IMR-90 (cell line): Measurements from ENCODE around the gene CD55. TPM values are rescaled to one million over a fixed set of nuclear protein-coding genes. Genes with fewer than 3 reads are reported as not detected.
A peak's percentile ranks its signal among the peaks of the same experiment; 100 is the strongest.

ENCODE experiments used
- ATAC-seq: fragments of 200-7000 bp; cut with Tn5 transposase; 2 replicates; pipeline ENCODE4 v1.9.1; 2020; ENCODE audit warnings: low read depth, mild to moderate bottlenecking, moderate library complexity
- BruUV-seq: library from RNA; stranded (reverse); fragments of 400-500 nt; replicated peaks from 2 replicates; lab custom pipeline; 2021; lab: Mats Ljungman, UMichigan
- CTCF ChIA-PET: fragments of 300-600 bp; formaldehyde crosslinking; extraction: SDS; loops from one replicate; lab custom pipeline; 2021; ENCODE audit warnings: antibody characterized with exemption; lab: Yijun Ruan, JAX
- POLR2A ChIA-PET: fragments of 300-600 bp; sonication (Branson Sonifier 250); formaldehyde crosslinking; loops from one replicate; lab custom pipeline; 2022; ENCODE audit warnings: antibody characterized with exemption; ENCODE audit not compliant: unreplicated experiment; lab: Charles Lee
- DNase-seq: peaks from one replicate; pipeline ENCODE4 v3.0.0; 2013
- H2AFZ ChIP-seq: replicated peaks from 2 replicates; pipeline ENCODE3; 2013; ENCODE audit warnings: low read length, mild to moderate bottlenecking; ENCODE audit not compliant: poor library complexity
- H2AK5ac ChIP-seq: 2 replicates; pipeline ENCODE4 v1.6.1; 2013; ENCODE audit warnings: low read depth, low read length, inconsistent platforms
- H2AK9ac ChIP-seq: replicated peaks from 2 replicates; pipeline ENCODE3; 2013; ENCODE audit warnings: mild to moderate bottlenecking, low read depth, low read length, moderate library complexity; ENCODE audit not compliant: poor library complexity
- H2BK120ac ChIP-seq: 2 replicates; pipeline ENCODE4 v1.6.1; 2013; ENCODE audit warnings: low read depth, low read length, inconsistent platforms
- H2BK15ac ChIP-seq: 3 replicates; pipeline ENCODE4 v1.6.1; 2013; ENCODE audit warnings: low read depth, low read length, inconsistent platforms
- H2BK20ac ChIP-seq: 2 replicates; pipeline ENCODE4 v1.6.1; 2013; ENCODE audit warnings: low read depth, mild to moderate bottlenecking, inconsistent platforms, low read length, moderate library complexity
- H2BK5ac ChIP-seq: 2 replicates; pipeline ENCODE4 v1.6.1; 2013; ENCODE audit warnings: mild to moderate bottlenecking, low read depth, low read length, inconsistent platforms; ENCODE audit not compliant: poor library complexity, severe bottlenecking
- H3K14ac ChIP-seq: replicated peaks from 2 replicates; pipeline ENCODE4 v1.6.1; 2013; ENCODE audit warnings: low read depth, low read length, inconsistent platforms
- H3K18ac ChIP-seq: 2 replicates; pipeline ENCODE4 v1.6.1; 2013; ENCODE audit warnings: low read depth, low read length, control low read depth
- H3K23ac ChIP-seq: 2 replicates; pipeline ENCODE4 v1.6.1; 2013; ENCODE audit warnings: low read depth, low read length, inconsistent platforms
- H3K27ac ChIP-seq: 2 replicates; pipeline ENCODE4 v1.5.1; 2013; ENCODE audit warnings: mild to moderate bottlenecking, control low read depth, low read length; ENCODE audit not compliant: insufficient read depth
- H3K27me3 ChIP-seq: 2 replicates; pipeline ENCODE4 v1.6.1; 2013; ENCODE audit warnings: low read length; ENCODE audit not compliant: control insufficient read depth, insufficient read depth
- H3K36me3 ChIP-seq: 2 replicates; pipeline ENCODE4 v1.6.1; 2013; ENCODE audit warnings: low read length, mixed read lengths; ENCODE audit not compliant: control insufficient read depth, insufficient read depth
- H3K4ac ChIP-seq: 2 replicates; pipeline ENCODE4 v1.6.1; 2013; ENCODE audit warnings: low read depth, low read length, inconsistent platforms
- H3K4me1 ChIP-seq: 2 replicates; pipeline ENCODE4 v1.6.1; 2013; ENCODE audit warnings: low read length, mixed read lengths; ENCODE audit not compliant: control insufficient read depth, insufficient read depth
- H3K4me2 ChIP-seq: 2 replicates; pipeline ENCODE4 v1.6.1; 2013; ENCODE audit warnings: low read depth, mild to moderate bottlenecking, control low read depth, low read length, moderate library complexity
- H3K4me3 ChIP-seq: 2 replicates; pipeline ENCODE4 v1.5.1; 2013; ENCODE audit warnings: low read depth, mild to moderate bottlenecking, control low read depth, low read length, moderate library complexity; ENCODE audit not compliant: insufficient read depth
- H3K56ac ChIP-seq: 2 replicates; pipeline ENCODE4 v1.6.1; 2013; ENCODE audit warnings: low read length, inconsistent platforms; ENCODE audit not compliant: insufficient read depth; ENCODE audit errors: extremely low read depth
- H3K79me1 ChIP-seq, 2 experiments: 2 replicates each; pipeline ENCODE4 v1.6.1; 2013; ENCODE audit warnings: low read length in 2 of 2, inconsistent platforms in 1 of 2, low read depth in 1 of 2
- H3K9ac ChIP-seq: 2 replicates; pipeline ENCODE4 v1.6.1; 2013; ENCODE audit warnings: low read depth, low read length, control low read depth
- H3K9me1 ChIP-seq: 2 replicates; pipeline ENCODE4 v1.6.1; 2013; ENCODE audit warnings: low read length, inconsistent platforms; ENCODE audit not compliant: insufficient read depth
- H3K9me3 ChIP-seq: 2 replicates; pipeline ENCODE4 v1.6.1; 2013; ENCODE audit warnings: low read length; ENCODE audit not compliant: control insufficient read depth, insufficient read depth
- H4K20me1 ChIP-seq: 2 replicates; pipeline ENCODE4 v1.6.1; 2013; ENCODE audit warnings: low read length, inconsistent platforms; ENCODE audit not compliant: insufficient read depth
- H4K5ac ChIP-seq: 2 replicates; pipeline ENCODE4 v1.6.1; 2013; ENCODE audit warnings: mild to moderate bottlenecking, low read depth, low read length, control low read depth
- H4K8ac ChIP-seq, 2 experiments: 2 replicates each; pipeline ENCODE4 v1.6.1; 2013; ENCODE audit warnings: low read depth in 2 of 2, low read length in 2 of 2, control low read depth in 1 of 2, inconsistent platforms in 1 of 2
- H4K91ac ChIP-seq: 2 replicates; pipeline ENCODE4 v1.6.1; 2013; ENCODE audit warnings: low read depth, low read length, inconsistent platforms; ENCODE audit not compliant: insufficient read depth
- ELK1 ChIP-seq: fragments of 150-350 bp; IDR thresholded peaks from 2 replicates; pipeline ENCODE4 v1.6.1; 2016; ENCODE audit warnings: low read depth, mild to moderate bottlenecking, low read length, moderate library complexity, borderline replicate concordance
- MAZ ChIP-seq: IDR thresholded peaks from 2 replicates; pipeline ENCODE4 v1.6.1; 2012; ENCODE audit warnings: low read depth, mild to moderate bottlenecking, low read length, improper control_type of control experiment, moderate library complexity, borderline replicate concordance
- RCOR1 ChIP-seq: IDR thresholded peaks from 2 replicates; pipeline ENCODE4 v1.6.1; 2012; ENCODE audit warnings: mild to moderate bottlenecking, low read length, improper control_type of control experiment; ENCODE audit not compliant: insufficient replicate concordance
- WGBS, 2 experiments: methylation state at CpG; one replicate each; pipeline versions ENCODE4 v1.1.5 to v1.1.7; 2013; ENCODE audit warnings: missing lambda C conversion rate in 2 of 2; ENCODE audit not compliant: insufficient read length in 1 of 2; ENCODE audit errors: extremely low coverage in 2 of 2; 5-methylcytosine and 5-hydroxymethylcytosine counted together
- dilution Hi-C: fragments of 300-500 bp; cut with HindIII; formaldehyde crosslinking; loops from one replicate; pipeline ENCODE4 v1.14.3; 2018; ENCODE audit warnings: low sequenced_read_pairs; ENCODE audit not compliant: unreplicated experiment
- in situ Hi-C: fragments of 300-500 bp; cut with MboI; formaldehyde crosslinking; loops from 3 replicates; pipeline ENCODE4 v1.14.3; 2019; ENCODE audit warnings: low sequenced_read_pairs, inconsistent platforms, mixed read lengths
- intact Hi-C: fragments of 100-400 bp; cut with micrococcal nuclease; formaldehyde crosslinking; loops from 2 replicates; pipeline ENCODE4 v1.10.0; 2022
- polyA plus RNA-seq, 3 experiments: library from polyadenylated mRNA; depleted of rRNA; stranded (reverse); fragments of >200 nt; gene quantifications; 2 replicates each; pipeline ENCODE4 v1.2.3, GENCODE V29; 2012; ENCODE audit warnings: low replicate concordance in 1 of 3
- total RNA-seq: library from RNA; depleted of rRNA; stranded (reverse); fragments of >200 nt; gene quantifications from 2 replicates; pipeline ENCODE4 v1.2.3, GENCODE V29; 2012

Gene CD55
- total and polyA plus RNA-seq, 2 of the 4 experiments (the other 2 are of a cell fraction): 6.6 to 11.5 TPM

GRCh38 chr1:207345644-207346477 lies 24.4 kb downstream of the CD55 start:
- POLR2A ChIA-PET: no interaction called here
- dilution Hi-C loops: no loop called here
- no peak overlapping the region for H4K91ac ChIP-seq

More at GRCh38 chr1:207345644-207346477, 24.4 kb downstream of the CD55 start:
- CTCF ChIA-PET: no interaction called here
- Histone ChIP-seq H4K5ac (no peak overlapping the region), H3K23ac (no peak overlapping the region), H3K14ac (no peak overlapping the region; the same call in 1 of the 2 replicates), H3K9me3 (no peaks in the 10 kb centered on the region), H2BK5ac (no peak overlapping the region), H3K4ac (no peak overlapping the region), H2AFZ (no peak overlapping the region), H4K20me1 (no peaks in the 10 kb centered on the region), H3K18ac (no peak overlapping the region), H4K8ac (no peak overlapping the region), H2BK120ac (no peak overlapping the region), H3K27me3 (no peaks in the 10 kb centered on the region), H3K56ac (no peak overlapping the region), H3K4me1 (no peaks in the 10 kb centered on the region), H3K9ac (no peak overlapping the region), H2AK9ac (peak overlapping the region; percentile 21), H2BK20ac (no peak overlapping the region), H3K4me2 (no peak overlapping the region), H3K36me3 (peaks cover 2% of the 10 kb centered on the region; the same call in 1 of the 2 replicates), H3K9me1 (no peaks in the 10 kb centered on the region; the same call in 1 of the 2 replicates), H2AK5ac (no peak overlapping the region), H3K79me1 (peaks cover 0 to 7% of the 10 kb centered on the region in 2 experiments; a peak in 1 of 4 replicates), H2BK15ac (no peak overlapping the region), H3K4me3 (no peak overlapping the region), H3K27ac (no peak overlapping the region)
- no peak for ATAC-seq
- DNase-seq: no peak
- in situ Hi-C loops (no loop called here), intact Hi-C loops (no loop called here)
- TF ChIP-seq RCOR1 (no peak), MAZ (no peak), ELK1 (no peak)
- no TSS peak for BruUV-seq
- WGBS, 2 experiments: 92% methylated on average over 4 of the region's 7 CpGs; no CpG with 5 or more reads in 1 of the 2 experiments
